WERI-Rb-1 (cell line): ENCODE measurements around the gene RBM42.
A peak's percentile ranks its signal among the peaks of the same experiment; 100 is the strongest.
"Not testable (repeated sequence)": the region's sequence is repeated elsewhere in the genome, so short reads cannot be mapped to it uniquely, and the experiment has no call there.

Experiments
- DNase-seq: peaks from one replicate; pipeline ENCODE4 v3.0.0-alpha.2; 2020
- H3K27ac ChIP-seq: fragments of 250-450 bp; sonication (Bioruptor Pico); 2 replicates; pipeline ENCODE4 v1.5.1; 2020; ENCODE audit warnings: mild to moderate bottlenecking, moderate library complexity
- H3K27me3 ChIP-seq: fragments of 250-450 bp; sonication (Bioruptor Pico); 2 replicates; pipeline ENCODE4 v1.5.1; 2021; ENCODE audit warnings: mild to moderate bottlenecking, low read depth, moderate library complexity; ENCODE audit not compliant: insufficient read depth, severe bottlenecking
- H3K36me3 ChIP-seq: fragments of 250-450 bp; sonication (Bioruptor Pico); 2 replicates; pipeline ENCODE4 v1.5.1; 2020; ENCODE audit warnings: mild to moderate bottlenecking, moderate library complexity
- H3K4me3 ChIP-seq: 2 replicates; pipeline ENCODE4 v1.5.1; 2011; ENCODE audit warnings: low read depth, mild to moderate bottlenecking, control low read depth, low read length
- H3K9me3 ChIP-seq: fragments of 250-450 bp; sonication (Bioruptor Pico); 2 replicates; pipeline ENCODE4 v1.5.1; 2021; ENCODE audit warnings: mild to moderate bottlenecking, moderate library complexity; ENCODE audit not compliant: severe bottlenecking
- CTCF ChIP-seq: IDR thresholded peaks from 2 replicates; pipeline ENCODE4 v1.5.1; 2011; ENCODE audit warnings: low read depth, mild to moderate bottlenecking, control low read depth, inconsistent platforms, low read length

Gene RBM42

GRCh38 chr19:35648017-35648961 lies 19.5 kb downstream of the RBM42 start, which contains the start of gene COX6B1:
Gene COX6B1, plus strand, starts transcription at chr19:35648323. Its CDS starts 2,921 bp downstream, at chr19:35651244.
- Histone ChIP-seq H3K9me3 (no peaks in the 10 kb centered on the region), H3K36me3 (peaks cover 24% of the 10 kb centered on the region), H3K4me3 (peak within 1 kb of the TSS; percentile 93), H3K27ac (peak within 1 kb of the TSS; percentile 85), H3K27me3 (no peaks in the 10 kb centered on the region)
- no peak for TF ChIP-seq CTCF
- peak; percentile 96 for DNase-seq

GRCh38 chr19:35650581-35650980 lies 21.7 kb downstream of the RBM42 start:
- Histone ChIP-seq H3K9me3 (no peaks in the 10 kb centered on the region), H3K4me3 (no peak overlapping the region), H3K27me3 (no peaks in the 10 kb centered on the region), H3K27ac (no peak overlapping the region), H3K36me3 (peaks cover 42% of the 10 kb centered on the region)
- DNase-seq, result no peak
- TF ChIP-seq CTCF, result no peak

- H3K4me3 ChIP-seq, H3K27ac ChIP-seq, H3K9me3 ChIP-seq, DNase-seq, H3K27me3 ChIP-seq: not testable (repeated sequence)
- peaks cover 76% of the 10 kb centered on the region for H3K36me3 ChIP-seq
These were observed 26.0 kb downstream of the RBM42 start for GRCh38 chr19:35654828-35655227.

GRCh38 chr19:35655600-35655999 lies 26.8 kb downstream of the RBM42 start:
- no peak overlapping the region for H3K27ac ChIP-seq
- no peaks in the 10 kb centered on the region for H3K27me3 ChIP-seq
- no peaks in the 10 kb centered on the region for H3K9me3 ChIP-seq
- H3K36me3 ChIP-seq, result peaks cover 80% of the 10 kb centered on the region
- TF ChIP-seq CTCF, result no peak
- no peak overlapping the region for H3K4me3 ChIP-seq
- DNase-seq, result no peak

GRCh38 chr19:35656700-35657099 lies 27.9 kb downstream of the RBM42 start:
- DNase-seq, result no peak
- TF ChIP-seq CTCF, result no peak
- Histone ChIP-seq H3K27me3 (no peaks in the 10 kb centered on the region), H3K9me3 (no peaks in the 10 kb centered on the region), H3K36me3 (peaks cover 73% of the 10 kb centered on the region), H3K4me3 (no peak overlapping the region), H3K27ac (no peak overlapping the region)

- Histone ChIP-seq H3K27me3 (no peaks in the 10 kb centered on the region), H3K36me3 (peaks cover 80% of the 10 kb centered on the region), H3K27ac (no peak overlapping the region), H3K9me3 (no peaks in the 10 kb centered on the region), H3K4me3 (no peak overlapping the region)
- peak; percentile 25; the same call in 1 of the 2 replicates for TF ChIP-seq CTCF
- no peak for DNase-seq
These were observed 29.3 kb downstream of the RBM42 start for GRCh38 chr19:35657904-35658700.
